Fibroblast of pulmonary artery (primary cell): Measurements from ENCODE around the gene MYOZ2.
A peak's percentile ranks its signal among the peaks of the same experiment; 100 is the strongest.

ENCODE experiments used
- DNase-seq: peaks from one replicate; pipeline ENCODE4 v3.0.0-alpha.2; 2010; ENCODE audit warnings: low read depth
- H3K4me3 ChIP-seq: replicated peaks from 2 replicates; pipeline ENCODE4 v1.5.1; 2011; ENCODE audit warnings: low read depth, mild to moderate bottlenecking, control low read depth, low read length, moderate library complexity
- TF ChIP-seq, protein P1 (sequence below): IDR thresholded peaks from 2 replicates; pipeline ENCODE4 v1.5.1; 2011; ENCODE audit warnings: mild to moderate bottlenecking, control low read depth, low read length, inconsistent platforms; ENCODE audit errors: missing control alignments

The MYOZ2 gene

DNA sequence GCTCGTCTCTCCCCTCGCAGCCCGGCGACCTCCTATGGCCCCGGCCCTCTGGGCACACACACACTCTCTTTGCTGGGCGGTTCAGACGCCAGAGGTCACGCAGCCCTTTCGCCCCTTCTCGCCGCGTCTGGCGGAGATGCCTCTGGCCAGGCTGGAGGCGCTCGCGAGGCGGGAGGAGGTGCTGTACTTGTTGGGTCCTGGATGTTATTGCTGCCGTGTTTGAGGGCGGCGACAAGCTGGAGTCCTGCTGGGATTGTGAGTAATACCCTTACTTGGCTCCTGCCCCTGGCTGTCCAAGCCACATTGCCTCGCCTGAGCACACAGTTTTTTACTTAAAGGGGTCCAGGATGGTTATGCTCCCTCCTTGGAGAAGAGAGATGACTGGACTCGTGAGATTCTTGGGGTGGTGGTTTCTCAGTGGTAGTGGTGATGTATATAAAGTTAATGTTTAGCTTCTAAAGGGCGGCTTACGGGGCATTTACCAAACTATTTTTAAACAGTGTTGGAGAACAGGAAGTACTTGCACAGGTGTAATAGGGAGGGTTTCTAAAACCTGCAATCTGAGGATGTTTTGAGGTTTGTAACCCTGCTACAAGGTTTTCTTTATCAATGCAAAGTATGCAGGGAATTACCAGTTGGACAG lies 77.5 kb downstream of the MYOZ2 start:
- peak; percentile 94 for DNase-seq
- TF ChIP-seq, protein P1, sequence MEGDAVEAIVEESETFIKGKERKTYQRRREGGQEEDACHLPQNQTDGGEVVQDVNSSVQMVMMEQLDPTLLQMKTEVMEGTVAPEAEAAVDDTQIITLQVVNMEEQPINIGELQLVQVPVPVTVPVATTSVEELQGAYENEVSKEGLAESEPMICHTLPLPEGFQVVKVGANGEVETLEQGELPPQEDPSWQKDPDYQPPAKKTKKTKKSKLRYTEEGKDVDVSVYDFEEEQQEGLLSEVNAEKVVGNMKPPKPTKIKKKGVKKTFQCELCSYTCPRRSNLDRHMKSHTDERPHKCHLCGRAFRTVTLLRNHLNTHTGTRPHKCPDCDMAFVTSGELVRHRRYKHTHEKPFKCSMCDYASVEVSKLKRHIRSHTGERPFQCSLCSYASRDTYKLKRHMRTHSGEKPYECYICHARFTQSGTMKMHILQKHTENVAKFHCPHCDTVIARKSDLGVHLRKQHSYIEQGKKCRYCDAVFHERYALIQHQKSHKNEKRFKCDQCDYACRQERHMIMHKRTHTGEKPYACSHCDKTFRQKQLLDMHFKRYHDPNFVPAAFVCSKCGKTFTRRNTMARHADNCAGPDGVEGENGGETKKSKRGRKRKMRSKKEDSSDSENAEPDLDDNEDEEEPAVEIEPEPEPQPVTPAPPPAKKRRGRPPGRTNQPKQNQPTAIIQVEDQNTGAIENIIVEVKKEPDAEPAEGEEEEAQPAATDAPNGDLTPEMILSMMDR: peak; percentile 43
- H3K4me3 ChIP-seq: peak overlapping the region; percentile 84

DNA sequence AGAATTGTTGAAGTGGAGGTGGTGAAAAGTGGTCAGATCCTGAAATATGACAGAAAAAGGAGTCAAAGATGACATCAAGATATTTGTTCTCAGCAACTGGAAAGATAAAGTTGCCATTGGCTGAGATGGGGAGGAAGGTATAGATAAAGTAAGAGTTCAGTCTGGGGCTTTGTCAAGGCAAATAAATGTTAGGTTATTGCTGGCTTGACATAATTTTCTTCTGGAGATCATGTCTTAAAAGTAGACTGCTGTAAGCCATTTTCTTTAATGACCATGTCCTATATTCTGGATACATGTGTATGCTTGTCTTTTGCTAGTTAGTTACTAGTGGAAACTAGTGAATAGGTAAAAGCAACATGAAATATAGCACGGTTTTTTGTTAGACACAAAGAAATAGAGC lies 82.5 kb downstream of the MYOZ2 start:
- TF ChIP-seq, protein P1: no peak
- H3K4me3 ChIP-seq: no peak overlapping the region
- no peak for DNase-seq

DNA sequence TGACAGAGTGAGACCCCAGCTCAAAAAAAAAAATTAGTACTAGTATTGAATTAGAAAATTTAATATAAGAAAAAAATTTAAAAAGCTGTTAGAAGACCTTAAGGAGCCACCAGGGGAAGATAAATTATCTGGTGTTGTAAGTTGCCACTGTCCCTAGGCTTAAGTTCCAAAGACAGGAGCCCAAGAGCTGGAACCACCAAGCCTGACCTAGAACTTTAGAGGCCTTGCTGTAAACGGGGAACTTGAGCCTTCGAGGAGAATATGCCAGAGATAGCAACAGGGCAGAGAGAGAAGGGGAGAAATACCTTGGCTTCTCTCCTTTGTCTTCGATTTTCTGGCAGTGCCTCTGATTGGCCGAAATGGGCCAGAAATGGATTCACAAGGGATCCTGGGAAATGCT lies 85.8 kb downstream of the MYOZ2 start:
- no peak for DNase-seq
- TF ChIP-seq, protein P1: no peak
- H3K4me3 ChIP-seq: no peak overlapping the region

DNA sequence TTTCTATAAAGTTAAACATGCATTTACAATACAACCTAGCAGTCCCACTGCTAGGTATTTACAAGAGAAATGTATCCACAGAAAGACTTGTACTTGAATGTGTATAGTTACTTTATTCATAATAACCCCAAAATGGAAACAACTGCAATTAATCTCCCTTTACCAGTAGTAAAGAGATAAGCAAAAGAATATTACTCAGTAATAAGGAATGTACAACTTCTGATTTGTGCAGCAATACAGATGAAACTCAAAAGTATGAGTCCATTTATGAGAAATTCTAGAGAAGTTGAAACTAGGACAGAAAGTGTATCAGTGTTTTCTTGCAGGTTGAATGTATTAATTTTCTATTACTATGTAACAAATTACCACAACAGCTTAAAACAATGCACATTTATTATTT lies 92.1 kb downstream of the MYOZ2 start:
- no peak overlapping the region for H3K4me3 ChIP-seq
- TF ChIP-seq, protein P1: no peak
- peak; percentile 45 for DNase-seq

DNA sequence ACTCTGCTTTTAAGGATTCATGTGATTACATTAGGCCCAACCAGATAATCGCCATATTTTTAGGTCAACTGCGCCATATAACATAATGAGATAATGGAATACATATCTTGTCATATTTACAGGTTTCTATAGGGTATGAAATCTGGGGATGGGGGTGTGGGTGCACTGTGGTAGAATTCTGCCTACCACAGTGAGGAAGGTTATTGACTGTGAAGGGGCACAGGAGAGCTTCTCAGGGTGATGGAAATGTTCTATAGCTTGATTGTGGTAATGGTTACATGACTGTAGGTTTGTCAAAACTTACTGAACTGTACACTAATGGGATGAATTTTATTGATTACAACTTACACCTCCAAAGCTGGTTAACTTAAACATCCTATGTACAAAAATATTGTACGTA lies 92.8 kb downstream of the MYOZ2 start:
- TF ChIP-seq, protein P1: no peak
- no peak for DNase-seq
- no peak overlapping the region for H3K4me3 ChIP-seq

DNA sequence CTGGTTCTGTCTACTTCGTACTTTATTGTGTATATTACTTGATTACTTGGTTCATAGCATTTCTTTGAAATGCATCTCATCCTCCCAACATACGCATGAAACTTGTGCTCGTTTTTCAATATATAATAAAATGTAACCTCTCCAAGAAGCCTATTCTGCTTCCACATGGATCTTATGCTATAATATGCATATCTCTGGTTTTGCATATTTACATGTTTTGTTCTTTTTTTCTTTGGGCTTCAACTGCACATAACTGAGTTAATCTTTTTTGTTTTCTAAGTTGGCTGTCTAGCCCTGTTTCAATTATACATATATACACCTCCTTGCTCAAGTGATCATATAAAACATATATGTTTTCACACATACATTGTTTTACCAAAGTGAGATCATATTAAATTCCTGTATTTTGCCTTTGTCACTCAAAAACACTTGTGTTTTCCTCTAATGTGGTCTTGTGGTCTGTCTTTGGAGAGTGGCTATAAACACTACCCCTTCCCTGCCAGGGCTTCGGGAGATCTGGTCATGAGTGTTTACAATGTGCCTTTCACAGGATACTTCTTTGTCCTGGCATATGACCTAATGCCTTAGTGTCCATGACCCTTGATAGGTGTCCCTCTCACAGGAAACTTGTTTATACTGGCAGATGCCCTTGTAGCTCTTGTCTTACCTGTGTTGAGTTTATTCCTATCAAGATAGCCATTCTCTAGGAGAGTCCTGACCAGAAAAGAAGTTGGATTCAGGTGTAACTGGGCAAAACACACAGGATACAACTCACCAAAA lies 94.5 kb downstream of the MYOZ2 start:
- TF ChIP-seq, protein P1: no peak
- no peak overlapping the region for H3K4me3 ChIP-seq
- DNase-seq: no peak
